Loucy (cell line): ENCODE results near the gene TRIM46.

Experiments
- EZH2phosphoT487 ChIP-seq: fragments of 200-600 bp; IDR thresholded peaks from 2 replicates; pipeline ENCODE4 v1.6.1; 2018; ENCODE audit warnings: antibody characterized with exemption, mild to moderate bottlenecking, moderate library complexity, borderline replicate concordance
- TF ChIP-seq, protein P1 (sequence below): fragments of 200-600 bp; sonication (generic); conservative IDR thresholded peaks from 2 replicates; pipeline ENCODE4 v1.5.1; 2014; ENCODE audit warnings: mild to moderate bottlenecking, antibody characterized with exemption, low read length

DNA sequence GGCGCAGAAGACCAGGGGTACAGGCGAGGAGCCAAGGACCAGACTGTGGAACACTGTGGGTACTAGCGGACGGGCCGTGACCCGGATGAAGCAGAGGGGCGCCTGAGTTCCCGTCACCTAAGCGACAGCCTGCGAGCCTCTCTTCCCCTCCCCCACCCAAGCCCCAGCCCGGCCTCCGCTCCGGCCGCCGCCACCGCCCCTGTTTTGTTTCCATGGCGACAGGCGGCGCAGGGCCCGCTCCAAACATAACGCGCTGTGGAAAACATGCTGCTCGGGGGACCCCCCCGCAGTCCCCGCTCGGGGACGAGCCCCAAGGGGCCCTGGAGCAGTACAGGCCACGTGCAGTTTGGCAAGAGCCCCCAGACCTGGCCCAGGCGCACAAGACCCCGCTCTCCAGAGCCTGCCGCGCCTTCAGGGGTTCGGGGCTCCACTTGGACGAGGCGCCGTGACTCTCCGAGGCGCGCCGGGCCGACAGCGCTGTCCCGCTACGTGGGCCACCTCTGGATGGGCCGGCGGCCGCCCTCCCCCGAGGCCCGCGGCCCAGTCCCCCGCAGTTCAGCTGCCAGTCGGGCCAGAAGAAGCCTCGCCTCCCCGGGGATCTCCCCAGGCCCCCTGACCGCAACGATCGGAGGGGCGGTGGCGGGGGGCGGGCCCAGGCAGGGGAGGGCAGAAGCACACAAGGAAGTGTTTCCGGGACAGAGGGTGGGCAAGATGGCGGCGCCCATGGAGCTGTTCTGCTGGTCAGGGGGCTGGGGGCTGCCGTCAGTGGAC, 35.1 kb downstream of the TRIM46 start, which contains the start of gene MTX1:
- TF ChIP-seq, protein P1, sequence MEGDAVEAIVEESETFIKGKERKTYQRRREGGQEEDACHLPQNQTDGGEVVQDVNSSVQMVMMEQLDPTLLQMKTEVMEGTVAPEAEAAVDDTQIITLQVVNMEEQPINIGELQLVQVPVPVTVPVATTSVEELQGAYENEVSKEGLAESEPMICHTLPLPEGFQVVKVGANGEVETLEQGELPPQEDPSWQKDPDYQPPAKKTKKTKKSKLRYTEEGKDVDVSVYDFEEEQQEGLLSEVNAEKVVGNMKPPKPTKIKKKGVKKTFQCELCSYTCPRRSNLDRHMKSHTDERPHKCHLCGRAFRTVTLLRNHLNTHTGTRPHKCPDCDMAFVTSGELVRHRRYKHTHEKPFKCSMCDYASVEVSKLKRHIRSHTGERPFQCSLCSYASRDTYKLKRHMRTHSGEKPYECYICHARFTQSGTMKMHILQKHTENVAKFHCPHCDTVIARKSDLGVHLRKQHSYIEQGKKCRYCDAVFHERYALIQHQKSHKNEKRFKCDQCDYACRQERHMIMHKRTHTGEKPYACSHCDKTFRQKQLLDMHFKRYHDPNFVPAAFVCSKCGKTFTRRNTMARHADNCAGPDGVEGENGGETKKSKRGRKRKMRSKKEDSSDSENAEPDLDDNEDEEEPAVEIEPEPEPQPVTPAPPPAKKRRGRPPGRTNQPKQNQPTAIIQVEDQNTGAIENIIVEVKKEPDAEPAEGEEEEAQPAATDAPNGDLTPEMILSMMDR, result no peak
- no peak for TF ChIP-seq EZH2phosphoT487
